Measurements from ENCODE around the gene CSHL1. TPM values are rescaled to one million over a fixed set of nuclear protein-coding genes. Genes with fewer than 3 reads are reported as not detected.
"Not testable (repeated sequence)": the region's sequence is repeated elsewhere in the genome, so short reads cannot be mapped to it uniquely, and the experiment has no call there.

The CSHL1 gene
- polyA plus RNA-seq, 1 experiment, result not detected

DNA sequence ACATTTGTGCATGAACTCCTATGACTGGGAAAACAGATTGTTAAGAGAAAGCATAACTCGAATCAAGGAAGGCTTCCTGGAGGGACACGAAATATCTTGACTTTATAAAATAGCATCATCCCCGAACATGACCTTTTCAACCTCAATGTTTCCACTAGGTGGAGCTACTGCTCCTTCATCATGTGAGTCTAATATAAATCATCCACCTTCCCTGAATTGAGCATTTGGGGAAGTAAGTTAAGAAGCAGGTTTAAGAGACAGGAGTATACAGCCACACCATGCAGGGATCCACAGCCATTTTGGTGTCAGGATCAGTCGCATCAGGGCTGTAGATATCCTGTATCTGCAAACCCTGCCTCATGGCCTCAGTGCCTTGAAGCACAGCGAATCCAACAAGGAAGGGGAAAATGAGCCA is 7.3 kb downstream of the CSHL1 start:
- peak; percentile 21 for TF ChIP-seq CTCF (IDR thresholded peaks at IDR 0.05; ENCODE audit: low read depth, low read length)
- H3K4me3 ChIP-seq (ENCODE audit: low read depth, low read length); POLR2A ChIA-PET; DNase-seq (ENCODE audit: low read depth, low spot score); H3K27ac ChIP-seq (ENCODE audit: low read depth, low read length); H3K9me3 ChIP-seq (ENCODE audit: control insufficient read depth, insufficient read depth, low read length): not testable (repeated sequence)
- H3K27me3 ChIP-seq (ENCODE audit: control insufficient read depth, insufficient read depth, low read length), result peaks cover 21% of the 10 kb centered on the region
- CTCF ChIA-PET, result interaction anchor here (0.6 to 2.2 kb wide), 7 partner anchors 9 to 514 kb away, joined by 3 to 16 read pairs (median 4); partner anchors contain the start of gene GH1

DNA sequence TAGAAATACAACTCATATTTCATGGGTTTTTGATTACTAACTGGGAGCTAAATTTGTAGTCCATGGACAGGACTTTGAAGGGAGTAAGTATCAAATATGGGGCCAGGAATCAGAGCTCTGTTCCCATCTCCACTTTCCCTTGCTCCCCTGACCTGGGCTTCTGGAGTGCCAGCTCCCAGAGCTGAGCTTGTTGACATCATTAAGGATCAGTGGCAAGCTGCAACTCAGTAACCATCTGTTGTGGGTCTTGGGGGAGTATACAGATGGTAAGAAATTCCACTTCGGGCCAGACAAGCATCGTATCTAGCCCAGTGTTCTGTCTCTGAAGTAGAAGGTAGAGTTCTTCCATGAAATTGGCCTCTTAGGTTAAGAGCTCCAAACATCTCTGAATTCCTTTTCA is 9.1 kb downstream of the CSHL1 start:
- H3K4me3 ChIP-seq (ENCODE audit: low read depth, low read length); DNase-seq (ENCODE audit: low read depth, low spot score); H3K9me3 ChIP-seq (ENCODE audit: control insufficient read depth, insufficient read depth, low read length); POLR2A ChIA-PET; H3K27ac ChIP-seq (ENCODE audit: low read depth, low read length): not testable (repeated sequence)
- CTCF ChIA-PET, result interaction anchor here (0.6 to 1.6 kb wide), 6 partner anchors 14 to 232 kb away, joined by 4 to 8 read pairs (median 6); no protein-coding TSS in a partner anchor
- peaks cover 12% of the 10 kb centered on the region for H3K27me3 ChIP-seq (ENCODE audit: control insufficient read depth, insufficient read depth, low read length)

DNA sequence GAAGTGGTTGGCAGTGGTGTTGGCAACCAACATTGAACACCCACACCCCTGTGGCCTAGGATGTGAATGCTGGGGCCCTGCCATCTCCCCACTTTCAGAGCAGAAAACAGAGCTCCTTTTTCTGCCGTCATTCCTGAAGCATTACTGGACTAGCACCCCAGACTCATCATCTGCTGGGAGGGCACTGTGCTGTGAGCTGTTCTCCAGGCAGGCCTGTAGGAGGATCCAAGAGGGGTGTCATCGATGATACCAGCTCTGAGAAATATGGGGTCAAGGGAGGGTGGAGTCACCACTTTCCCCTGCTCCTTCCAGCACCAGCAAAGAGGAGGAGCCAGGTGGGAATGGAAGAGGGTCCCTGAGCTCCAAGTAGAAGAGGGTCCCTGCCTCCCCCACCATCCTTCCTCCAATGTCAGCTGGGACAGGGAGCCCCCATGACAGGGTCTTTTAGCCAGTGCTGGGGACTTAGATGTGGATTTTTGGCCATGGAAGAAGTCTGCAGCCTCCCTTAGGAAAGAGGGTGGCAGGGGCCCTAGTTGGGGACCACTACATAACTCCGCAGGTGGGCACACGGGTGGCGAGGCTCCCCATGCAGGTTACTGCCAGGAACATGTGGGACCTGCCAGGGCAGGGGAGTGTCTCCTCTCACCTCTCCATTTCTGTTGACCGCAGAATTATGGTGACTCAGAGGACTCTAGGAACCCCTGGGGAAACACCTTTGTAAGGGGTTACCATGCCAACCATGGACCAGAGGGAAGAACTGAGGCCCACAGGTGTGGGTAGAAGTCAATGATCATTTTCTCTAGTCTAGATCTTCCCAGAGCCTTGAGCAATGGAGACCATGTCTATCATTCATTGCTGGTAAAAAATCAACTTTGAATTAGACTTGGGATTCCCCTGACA is 11.9 kb downstream of the CSHL1 start:
- H3K27ac ChIP-seq (ENCODE audit: low read depth, low read length); H3K4me3 ChIP-seq (ENCODE audit: low read depth, low read length); H3K27me3 ChIP-seq (ENCODE audit: control insufficient read depth, insufficient read depth, low read length); DNase-seq (ENCODE audit: low read depth, low spot score); CTCF ChIA-PET; POLR2A ChIA-PET; H3K9me3 ChIP-seq (ENCODE audit: control insufficient read depth, insufficient read depth, low read length): not testable (repeated sequence)

DNA sequence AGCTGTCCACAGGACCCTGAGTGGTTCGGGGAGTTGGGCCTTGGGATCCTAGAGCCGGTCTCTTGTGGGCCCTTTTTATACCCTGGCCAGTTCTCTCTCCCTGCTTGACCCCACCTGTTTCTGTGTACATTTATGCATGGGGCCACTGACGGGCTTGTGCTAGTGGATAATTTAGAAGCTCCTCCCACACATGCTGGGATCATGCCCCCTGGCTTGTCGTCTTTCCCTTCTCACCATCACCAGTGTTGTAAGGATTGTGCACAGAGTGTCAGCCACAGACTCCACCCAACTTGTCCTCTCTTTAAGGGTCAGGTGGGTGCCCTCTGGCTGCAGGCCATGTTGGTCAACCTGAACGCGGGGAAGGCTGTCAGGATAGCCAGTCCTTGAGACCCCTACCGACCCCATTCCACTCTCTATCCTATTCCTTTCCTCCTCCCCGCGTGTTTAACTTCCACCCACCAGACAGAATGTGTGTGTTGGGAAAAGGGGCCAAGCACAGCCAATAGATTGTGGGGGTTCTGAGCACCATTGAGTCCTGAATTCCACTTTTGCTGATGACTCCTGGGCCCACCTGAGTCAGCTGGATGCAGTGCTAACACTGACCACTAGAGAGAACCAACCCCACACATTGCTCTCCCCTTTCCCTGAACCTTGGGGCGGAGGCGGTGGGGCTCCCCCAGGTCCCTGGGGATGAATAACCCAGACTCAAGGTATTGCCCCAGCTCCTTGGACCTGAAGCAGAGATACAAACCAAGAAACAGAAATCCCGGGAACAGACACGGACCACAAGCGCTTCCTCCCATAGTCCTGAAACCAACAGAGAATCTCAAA is 14.3 kb downstream of the CSHL1 start, which contains the start of gene CSH1:
CSH1 (minus strand) TSS at position 51 of the 831 bp plus-strand sequence. CDS start 63 bp downstream, outside the sequence.
- DNase-seq (ENCODE audit: low read depth, low spot score); H3K27ac ChIP-seq (ENCODE audit: low read depth, low read length); H3K4me3 ChIP-seq (ENCODE audit: low read depth, low read length); CTCF ChIA-PET; H3K9me3 ChIP-seq (ENCODE audit: control insufficient read depth, insufficient read depth, low read length); POLR2A ChIA-PET: not testable (repeated sequence)
- peaks cover 12% of the 10 kb centered on the region for H3K27me3 ChIP-seq (ENCODE audit: control insufficient read depth, insufficient read depth, low read length)

DNA sequence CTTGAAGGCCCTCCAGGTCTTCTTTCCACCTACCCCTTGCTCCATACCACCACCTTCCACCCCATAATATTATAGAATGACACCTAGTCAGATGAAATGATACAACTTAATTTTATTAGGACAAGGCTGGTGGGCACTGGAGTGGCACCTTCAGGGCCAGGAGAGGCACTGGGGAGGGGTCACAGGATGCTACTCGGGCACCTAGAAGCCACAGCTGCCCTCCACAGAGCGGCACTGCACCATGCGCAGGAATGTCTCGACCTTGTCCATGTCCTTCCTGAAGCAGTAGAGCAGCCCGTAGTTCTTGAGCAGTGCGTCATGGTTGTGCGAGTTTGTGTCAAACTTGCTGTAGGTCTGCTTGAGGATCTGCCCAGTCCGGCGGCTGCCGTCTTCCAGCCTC is 16.2 kb downstream of the CSHL1 start:
- H3K9me3 ChIP-seq (ENCODE audit: control insufficient read depth, insufficient read depth, low read length); H3K27ac ChIP-seq (ENCODE audit: low read depth, low read length); DNase-seq (ENCODE audit: low read depth, low spot score); POLR2A ChIA-PET; H3K4me3 ChIP-seq (ENCODE audit: low read depth, low read length); CTCF ChIA-PET: not testable (repeated sequence)
- H3K27me3 ChIP-seq (ENCODE audit: control insufficient read depth, insufficient read depth, low read length), result peaks cover 13% of the 10 kb centered on the region

GRCh38 chr17:63894021-63894420 is 17.0 kb downstream of the CSHL1 start:
- H3K4me3 ChIP-seq (ENCODE audit: low read depth, low read length); H3K27ac ChIP-seq (ENCODE audit: low read depth, low read length); H3K9me3 ChIP-seq (ENCODE audit: control insufficient read depth, insufficient read depth, low read length); DNase-seq (ENCODE audit: low read depth, low spot score); CTCF ChIA-PET; POLR2A ChIA-PET: not testable (repeated sequence)
- peaks cover 13% of the 10 kb centered on the region for H3K27me3 ChIP-seq (ENCODE audit: control insufficient read depth, insufficient read depth, low read length)

- H3K4me3 ChIP-seq (ENCODE audit: low read depth, low read length); POLR2A ChIA-PET; H3K27ac ChIP-seq (ENCODE audit: low read depth, low read length); DNase-seq (ENCODE audit: low read depth, low spot score); H3K9me3 ChIP-seq (ENCODE audit: control insufficient read depth, insufficient read depth, low read length): not testable (repeated sequence)
- CTCF ChIA-PET, result interaction anchor here (0.5 to 0.6 kb wide), 3 partner anchors 19 to 1148 kb away, joined by 3 to 4 read pairs (median 3); no protein-coding TSS in a partner anchor
- H3K27me3 ChIP-seq (ENCODE audit: control insufficient read depth, insufficient read depth, low read length), result peaks cover 13% of the 10 kb centered on the region
Observed at GRCh38 chr17:63892316-63893037, 18.6 kb downstream of the CSHL1 start.
